NCI-H146 treated with DMSO at 0.1 percent for 48 hours (cell line): Measurements from ENCODE around the gene PRLH.
"Not testable (repeated sequence)": the region's sequence is repeated elsewhere in the genome, so short reads cannot be mapped to it uniquely, and the experiment has no call there.

Experiments used
- DNase-seq: peaks from one replicate; lab custom pipeline; 2025; ENCODE audit not compliant: unreplicated experiment; lab: John Stamatoyannopoulos, UW

PRLH gene

GRCh38 chr2:237599465-237600110 lies 33.2 kb downstream of the PRLH start:
- DNase-seq = no peak

GRCh38 chr2:237600205-237600846 lies 34.0 kb downstream of the PRLH start:
- DNase-seq = no peak

DNA sequence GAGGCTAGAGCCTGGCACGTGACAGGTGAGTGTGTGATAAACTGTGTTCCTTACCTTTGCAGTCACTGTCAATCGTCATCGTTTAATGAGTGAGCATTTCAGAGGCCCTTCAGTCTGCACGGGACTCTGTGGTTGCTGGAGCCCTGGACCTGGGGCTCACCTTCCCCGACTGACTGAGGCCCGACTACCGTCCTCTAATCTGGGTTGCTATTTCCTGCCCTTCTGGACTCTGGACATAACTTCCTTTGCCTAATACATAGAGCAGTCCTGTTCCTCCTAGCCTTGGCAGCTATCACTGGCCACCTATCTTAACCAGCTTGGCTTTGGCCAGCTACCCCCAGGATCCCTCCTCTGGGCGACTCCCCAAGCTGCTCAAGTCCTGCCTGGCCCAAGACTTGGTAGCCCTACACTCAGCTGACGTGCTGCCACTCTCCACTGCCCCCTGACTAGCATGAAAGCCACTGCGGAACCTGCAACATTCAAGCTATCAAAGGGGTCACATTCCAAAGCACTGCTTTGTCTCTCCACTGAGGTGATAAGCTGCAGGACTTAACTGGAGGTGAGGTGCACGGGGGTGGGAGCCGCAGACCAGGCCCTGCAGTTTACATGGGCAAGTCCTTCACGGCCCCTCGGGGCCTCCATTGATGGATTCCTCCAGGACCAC lies 35.2 kb downstream of the PRLH start:
- no peak for DNase-seq

DNA sequence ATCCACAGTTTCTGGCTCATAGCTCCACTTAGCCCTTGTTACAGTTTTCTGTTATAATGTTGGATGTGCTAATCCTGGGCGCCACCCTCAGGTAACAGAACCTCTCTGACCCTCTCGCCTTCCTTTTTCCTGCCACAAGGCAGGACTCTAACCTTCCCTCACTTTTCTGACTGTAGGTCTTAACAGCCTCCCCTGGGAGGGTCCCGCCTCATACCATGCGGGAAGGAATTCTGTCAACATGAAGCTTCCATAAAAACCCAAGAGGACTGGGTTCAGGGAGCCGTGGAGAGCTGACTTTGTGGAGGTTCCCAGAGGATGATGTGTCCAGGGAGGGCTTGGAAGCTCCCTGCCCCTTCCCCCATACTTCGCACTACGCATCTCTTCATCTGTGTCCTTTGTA lies 36.0 kb downstream of the PRLH start:
- no peak for DNase-seq

DNA sequence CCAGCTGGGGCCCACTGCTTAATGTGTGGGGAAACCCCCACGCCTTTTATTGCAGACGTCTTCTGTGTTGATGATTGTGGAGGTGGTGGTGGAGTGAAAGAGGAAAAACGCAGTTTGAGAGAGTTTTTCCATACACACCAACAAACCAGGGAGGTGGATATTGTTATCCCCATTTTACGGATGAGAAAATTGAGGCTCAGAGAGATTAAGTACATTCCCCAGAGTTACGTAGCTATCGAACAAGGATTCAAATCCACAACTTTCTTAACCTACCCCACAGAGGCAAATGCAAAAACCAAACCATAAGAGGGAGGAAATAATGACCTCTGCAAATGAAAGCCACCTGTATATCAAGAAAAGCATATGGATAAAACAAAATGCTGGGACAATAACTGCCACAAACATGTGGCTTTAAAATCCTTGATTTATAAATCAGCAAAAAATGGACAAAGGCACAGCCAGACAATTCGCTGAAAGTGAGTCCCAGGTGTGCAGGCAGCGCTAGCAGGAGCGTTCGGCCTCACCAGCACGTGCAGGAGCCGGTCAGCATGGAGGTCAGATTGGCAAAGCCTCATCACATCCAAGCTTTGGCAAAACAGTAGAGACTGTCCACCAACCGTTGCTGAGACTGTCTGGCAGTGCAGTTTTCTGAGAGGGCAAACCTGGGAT lies 36.8 kb downstream of the PRLH start:
- DNase-seq = no peak

- no peak for DNase-seq
Measured at GRCh38 chr2:237603718-237604362, 37.5 kb downstream of the PRLH start.

GRCh38 chr2:237604391-237604790 lies 38.0 kb downstream of the PRLH start:
- DNase-seq = no peak

DNA sequence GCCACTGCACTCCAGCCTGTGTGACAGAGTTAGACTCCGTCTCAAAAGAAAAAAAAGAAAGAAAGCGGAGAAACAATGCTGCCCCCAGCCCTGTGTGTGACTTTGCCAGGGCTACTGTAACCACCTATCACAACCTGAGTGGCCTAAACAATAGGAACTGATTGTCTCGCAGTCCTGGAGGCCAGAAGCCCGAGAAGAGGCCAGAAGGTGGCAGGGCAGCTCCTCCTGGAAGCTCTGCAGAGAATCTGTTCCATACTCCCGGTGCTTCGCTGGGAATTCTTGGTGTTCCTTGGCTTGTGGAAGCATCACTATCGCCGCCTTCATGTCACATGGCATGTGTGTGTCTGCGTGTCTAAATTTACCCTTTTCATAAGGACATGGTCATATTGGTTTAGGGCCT lies 38.6 kb downstream of the PRLH start:
- no peak for DNase-seq

DNA sequence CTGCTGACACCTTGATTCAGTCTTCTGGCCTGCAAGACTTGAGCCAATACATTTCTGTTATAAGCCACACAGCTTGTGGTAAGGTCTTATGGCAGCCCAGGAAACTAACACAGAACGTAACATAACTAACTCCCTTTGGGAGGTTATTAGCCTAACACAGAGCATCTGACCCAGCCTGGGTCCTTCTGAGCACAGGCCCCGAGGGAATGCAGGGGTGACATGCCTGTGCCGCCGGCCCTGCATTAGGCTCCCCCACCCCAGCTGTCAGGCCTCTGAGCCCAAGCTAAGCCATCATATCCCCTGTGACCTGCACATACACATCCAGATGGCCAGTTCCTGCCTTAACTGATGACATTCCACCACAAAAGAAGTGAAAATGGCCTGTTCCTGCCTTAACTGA lies 40.1 kb downstream of the PRLH start:
- not testable (repeated sequence) for DNase-seq

DNA sequence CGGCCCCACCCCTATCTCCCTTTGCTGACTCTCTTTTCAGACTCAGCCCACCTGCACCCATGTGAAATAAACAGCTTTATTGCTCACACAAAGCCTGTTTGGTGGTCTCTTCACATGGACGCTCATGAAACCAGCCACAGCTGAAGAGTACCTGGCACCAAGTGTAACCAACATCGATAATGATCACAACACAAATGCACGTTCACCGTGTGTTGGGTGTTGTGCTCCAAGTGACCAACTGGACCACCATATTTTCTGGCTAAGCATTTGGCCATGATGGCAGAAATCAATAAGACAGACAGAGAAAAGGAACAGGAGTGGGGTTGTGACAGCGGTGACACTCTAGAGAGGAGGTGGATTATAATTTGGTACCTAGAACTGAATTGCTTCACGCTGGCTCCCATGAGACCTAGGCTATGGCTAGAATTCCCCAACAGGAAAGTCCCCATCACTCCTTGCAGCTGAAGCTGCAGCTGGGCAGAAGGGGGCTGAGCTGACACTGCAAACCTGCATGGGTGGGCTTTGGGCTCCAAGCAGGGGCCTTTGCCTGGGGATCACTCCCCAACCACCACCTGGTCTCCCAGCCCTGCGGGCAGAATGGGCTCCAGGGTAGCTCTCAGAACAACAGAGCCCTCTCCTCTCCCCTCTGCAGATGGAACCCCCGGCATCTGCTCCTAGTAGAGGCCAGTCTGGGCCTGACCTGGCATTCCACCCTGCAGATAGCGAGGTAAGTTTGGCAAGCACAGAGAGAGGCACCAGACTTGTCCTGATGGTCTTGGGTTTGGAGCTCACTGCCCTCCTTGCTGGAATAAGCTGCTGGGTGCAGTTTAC lies 46.4 kb downstream of the PRLH start:
- DNase-seq = no peak

- DNase-seq = no peak
Measured at GRCh38 chr2:237613679-237614078, 47.3 kb downstream of the PRLH start.

DNA sequence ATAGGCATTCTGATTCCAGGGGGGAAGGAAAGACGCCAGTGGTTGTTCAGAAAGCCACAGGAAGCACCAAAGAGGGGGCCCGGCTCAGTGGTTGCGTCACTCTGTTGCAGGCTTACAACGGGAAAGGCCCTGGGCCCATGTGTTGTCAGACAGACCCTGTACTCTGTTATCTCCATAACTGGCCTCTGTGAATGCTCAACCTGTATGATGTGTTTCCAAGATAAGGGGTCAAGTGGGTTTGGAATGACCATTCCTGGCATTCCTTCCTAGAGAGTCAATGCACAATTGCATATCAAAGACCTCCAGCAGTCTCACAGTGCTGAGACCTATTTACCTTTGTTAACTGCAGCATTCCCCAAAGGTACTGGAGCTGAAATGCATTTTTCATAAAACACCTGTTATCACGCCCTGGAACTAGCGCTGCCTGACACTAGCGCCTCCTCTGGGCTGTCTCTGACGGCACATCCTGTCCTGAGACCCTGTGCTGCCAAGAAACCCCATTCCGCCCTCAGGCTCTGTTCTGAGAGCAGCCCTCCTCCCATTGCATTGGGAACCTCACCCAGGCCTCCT lies 47.9 kb downstream of the PRLH start:
- no peak for DNase-seq

- DNase-seq = no peak
Measured at GRCh38 chr2:237615631-237616249, 49.4 kb downstream of the PRLH start.

DNA sequence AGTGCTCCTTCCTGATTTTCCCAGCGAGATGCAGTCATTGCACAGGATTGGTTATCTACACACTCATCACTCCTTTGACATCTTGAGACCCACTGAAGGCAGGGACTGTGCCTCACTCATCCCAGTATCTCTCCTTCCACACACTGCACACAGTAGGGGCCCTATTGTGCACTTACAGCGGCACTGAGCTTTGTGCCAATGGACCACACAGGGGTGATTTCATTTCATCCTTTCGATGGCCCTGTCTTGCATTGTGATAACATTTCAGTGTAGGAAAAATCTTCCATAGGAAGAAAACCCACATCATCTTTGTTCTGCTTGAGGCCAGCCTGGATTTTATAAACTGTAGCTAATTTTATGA lies 50.0 kb downstream of the PRLH start:
- no peak for DNase-seq
